Measurements from ENCODE around the gene UCN3.

DNA sequence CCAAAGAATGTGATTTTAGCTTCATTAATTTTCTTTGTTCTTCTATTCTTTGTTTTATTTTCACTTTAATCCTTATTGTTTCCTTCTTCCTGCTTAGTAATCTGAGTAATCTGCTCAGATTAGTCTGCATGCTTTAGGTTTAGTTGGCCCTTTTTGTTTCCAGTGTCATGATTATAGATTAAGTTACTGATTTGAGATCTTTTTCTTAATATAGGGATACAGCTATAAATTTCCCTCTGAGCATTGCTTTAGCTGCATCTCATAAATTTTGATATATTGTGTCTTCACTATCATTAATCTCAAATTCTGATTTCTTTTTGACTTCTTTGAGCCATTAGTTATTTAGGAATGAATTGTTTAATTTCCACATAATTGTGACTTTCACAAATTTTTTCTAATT lies 53.8 kb downstream of the UCN3 start:
- TF ChIP-seq POLR2A (IDR thresholded peaks at IDR 0.05) (no peak), POLR2AphosphoS5 (IDR thresholded peaks at IDR 0.05) (no peak)
- TF ChIP-seq, protein P1, sequence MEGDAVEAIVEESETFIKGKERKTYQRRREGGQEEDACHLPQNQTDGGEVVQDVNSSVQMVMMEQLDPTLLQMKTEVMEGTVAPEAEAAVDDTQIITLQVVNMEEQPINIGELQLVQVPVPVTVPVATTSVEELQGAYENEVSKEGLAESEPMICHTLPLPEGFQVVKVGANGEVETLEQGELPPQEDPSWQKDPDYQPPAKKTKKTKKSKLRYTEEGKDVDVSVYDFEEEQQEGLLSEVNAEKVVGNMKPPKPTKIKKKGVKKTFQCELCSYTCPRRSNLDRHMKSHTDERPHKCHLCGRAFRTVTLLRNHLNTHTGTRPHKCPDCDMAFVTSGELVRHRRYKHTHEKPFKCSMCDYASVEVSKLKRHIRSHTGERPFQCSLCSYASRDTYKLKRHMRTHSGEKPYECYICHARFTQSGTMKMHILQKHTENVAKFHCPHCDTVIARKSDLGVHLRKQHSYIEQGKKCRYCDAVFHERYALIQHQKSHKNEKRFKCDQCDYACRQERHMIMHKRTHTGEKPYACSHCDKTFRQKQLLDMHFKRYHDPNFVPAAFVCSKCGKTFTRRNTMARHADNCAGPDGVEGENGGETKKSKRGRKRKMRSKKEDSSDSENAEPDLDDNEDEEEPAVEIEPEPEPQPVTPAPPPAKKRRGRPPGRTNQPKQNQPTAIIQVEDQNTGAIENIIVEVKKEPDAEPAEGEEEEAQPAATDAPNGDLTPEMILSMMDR (IDR thresholded peaks at IDR 0.05) = no peak
